ENCODE measurements around the gene EVA1A.

EVA1A gene
- total RNA-seq, result 0 to 0.04 reads per million in 2 experiments

- DNase-seq (ENCODE audit: low read depth), result no peak
These were observed at the start of gene EVA1A for GRCh38 chr2:75560768-75561565. Gene EVA1A (minus strand): TSS chr2:75560939. CDS start chr2:75518140, 42,799 bp downstream.

- DNase-seq (ENCODE audit: low read depth), result no peak
These were observed 49.3 kb upstream of the EVA1A start for GRCh38 chr2:75609937-75610508.

GRCh38 chr2:75609334-75609689, 48.6 kb upstream of the EVA1A start:
- DNase-seq (ENCODE audit: low read depth), result no peak

- DNase-seq (ENCODE audit: low read depth), result peak; percentile 5
These were observed 48.1 kb upstream of the EVA1A start for GRCh38 chr2:75608684-75609333.

- DNase-seq (ENCODE audit: low read depth), result no peak
These were observed 47.4 kb upstream of the EVA1A start for GRCh38 chr2:75607988-75608683.

GRCh38 chr2:75607400-75607798, 46.7 kb upstream of the EVA1A start:
- no peak for DNase-seq (ENCODE audit: low read depth)

- no peak for DNase-seq (ENCODE audit: low read depth)
These were observed 46.1 kb upstream of the EVA1A start for GRCh38 chr2:75606761-75607399.

GRCh38 chr2:75605770-75606529, 45.2 kb upstream of the EVA1A start:
- DNase-seq (ENCODE audit: low read depth), result no peak

GRCh38 chr2:75604484-75604883, 43.7 kb upstream of the EVA1A start:
- DNase-seq (ENCODE audit: low read depth), result no peak

GRCh38 chr2:75603477-75603876, 42.7 kb upstream of the EVA1A start:
- DNase-seq (ENCODE audit: low read depth), result no peak

- no peak for DNase-seq (ENCODE audit: low read depth)
These were observed 42.1 kb upstream of the EVA1A start for GRCh38 chr2:75602724-75603342.

GRCh38 chr2:75600461-75601011, 39.8 kb upstream of the EVA1A start:
- DNase-seq (ENCODE audit: low read depth), result no peak

GRCh38 chr2:75598589-75599155, 37.9 kb upstream of the EVA1A start:
- no peak for DNase-seq (ENCODE audit: low read depth)

GRCh38 chr2:75597949-75598348, 37.2 kb upstream of the EVA1A start:
- no peak for DNase-seq (ENCODE audit: low read depth)

- no peak for DNase-seq (ENCODE audit: low read depth)
These were observed 36.0 kb upstream of the EVA1A start for GRCh38 chr2:75596784-75597183.

- no peak for DNase-seq (ENCODE audit: low read depth)
These were observed 35.0 kb upstream of the EVA1A start for GRCh38 chr2:75595541-75596395.

- no peak for DNase-seq (ENCODE audit: low read depth)
These were observed 33.9 kb upstream of the EVA1A start for GRCh38 chr2:75594596-75594995.

GRCh38 chr2:75592888-75593287, 32.1 kb upstream of the EVA1A start:
- DNase-seq (ENCODE audit: low read depth), result no peak

- no peak for DNase-seq (ENCODE audit: low read depth)
These were observed 31.3 kb upstream of the EVA1A start for GRCh38 chr2:75592030-75592429.
